MG63 (cell line): ENCODE measurements around the gene EMILIN2. TPM values are rescaled to one million over a fixed set of nuclear protein-coding genes. Genes with fewer than 3 reads are reported as not detected.

ENCODE experiments used
- DNase-seq: peaks from one replicate; pipeline ENCODE4 v3.0.0-alpha.2; 2020
- H3K27me3 ChIP-seq: fragments of 250-450 bp; sonication (Bioruptor Pico); 2 replicates; pipeline ENCODE4 v1.5.1; 2020; ENCODE audit warnings: mild to moderate bottlenecking, moderate library complexity
- H3K36me3 ChIP-seq: fragments of 250-450 bp; sonication (Bioruptor Pico); 2 replicates; pipeline ENCODE4 v1.5.1; 2020; ENCODE audit warnings: mild to moderate bottlenecking, moderate library complexity
- H3K4me3 ChIP-seq: fragments of 250-450 bp; sonication (Bioruptor Pico); 2 replicates; pipeline ENCODE4 v1.5.1; 2020; ENCODE audit warnings: mild to moderate bottlenecking, moderate library complexity
- H3K9me3 ChIP-seq: fragments of 250-450 bp; sonication (Bioruptor Pico); 2 replicates; pipeline ENCODE4 v1.5.1; 2020; ENCODE audit warnings: mild to moderate bottlenecking, moderate library complexity
- total RNA-seq: library from RNA; depleted of rRNA; stranded (reverse); fragments of >200 nt; shearing (Covaris generic); gene quantifications from 2 replicates; pipeline ENCODE4 v1.2.3, GENCODE V29; 2014; ENCODE audit warnings: low replicate concordance

EMILIN2 gene
- total RNA-seq, 1 experiment from 2014 or later: 24.7 TPM

DNA sequence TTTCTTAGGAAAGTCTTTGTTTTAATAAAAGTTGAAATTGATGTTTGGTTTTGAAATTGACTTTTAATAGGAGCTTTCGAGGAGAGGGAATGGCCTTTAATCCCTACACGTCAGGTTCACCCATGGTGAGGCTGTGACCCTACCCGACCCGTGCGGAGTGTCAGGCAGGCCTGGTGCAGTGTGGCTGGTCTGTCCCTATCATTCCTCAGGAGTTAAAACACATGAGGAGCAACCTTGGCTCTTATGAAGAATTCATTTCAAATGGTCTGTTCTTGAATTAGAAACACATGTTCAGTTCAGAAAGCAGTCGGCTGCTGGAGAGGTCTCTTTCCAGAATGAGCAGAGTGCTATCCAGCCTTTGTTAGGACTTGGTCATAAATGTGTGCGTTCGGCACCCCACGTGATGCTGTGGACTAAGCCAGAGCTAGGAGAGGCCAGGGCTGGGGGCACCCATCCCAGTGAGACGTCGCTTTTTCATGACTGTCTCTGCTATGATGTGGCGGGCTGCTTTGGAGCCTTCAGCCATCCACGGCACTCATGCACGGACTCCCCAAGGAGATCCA lies 54.7 kb downstream of the EMILIN2 start:
- Histone ChIP-seq H3K4me3 (no peak overlapping the region), H3K36me3 (no peaks in the 10 kb centered on the region), H3K27me3 (no peaks in the 10 kb centered on the region), H3K9me3 (no peaks in the 10 kb centered on the region)
- DNase-seq: no peak

DNA sequence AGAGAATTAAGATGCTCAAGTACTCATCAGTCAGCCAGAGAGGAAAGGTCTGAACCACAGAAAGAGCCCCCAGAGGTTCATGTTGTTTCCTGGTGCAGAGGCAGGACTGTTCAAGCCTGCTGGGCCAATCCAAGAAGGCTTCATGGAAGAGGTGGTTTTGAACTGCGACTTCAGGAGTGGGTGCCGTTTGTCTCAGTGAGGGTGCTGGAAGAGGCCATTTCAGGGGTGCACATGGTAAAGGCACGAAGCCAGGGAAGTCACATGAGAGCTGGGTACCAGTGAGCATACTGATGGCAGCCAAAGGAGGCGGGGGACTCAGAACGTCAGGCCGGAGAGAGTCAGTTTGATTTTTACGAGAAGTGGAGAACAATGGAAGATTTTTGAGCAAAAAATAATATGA lies 55.5 kb downstream of the EMILIN2 start:
- no peak overlapping the region for H3K4me3 ChIP-seq
- no peaks in the 10 kb centered on the region for H3K36me3 ChIP-seq
- H3K9me3 ChIP-seq: no peaks in the 10 kb centered on the region
- no peak for DNase-seq
- H3K27me3 ChIP-seq: no peaks in the 10 kb centered on the region

DNA sequence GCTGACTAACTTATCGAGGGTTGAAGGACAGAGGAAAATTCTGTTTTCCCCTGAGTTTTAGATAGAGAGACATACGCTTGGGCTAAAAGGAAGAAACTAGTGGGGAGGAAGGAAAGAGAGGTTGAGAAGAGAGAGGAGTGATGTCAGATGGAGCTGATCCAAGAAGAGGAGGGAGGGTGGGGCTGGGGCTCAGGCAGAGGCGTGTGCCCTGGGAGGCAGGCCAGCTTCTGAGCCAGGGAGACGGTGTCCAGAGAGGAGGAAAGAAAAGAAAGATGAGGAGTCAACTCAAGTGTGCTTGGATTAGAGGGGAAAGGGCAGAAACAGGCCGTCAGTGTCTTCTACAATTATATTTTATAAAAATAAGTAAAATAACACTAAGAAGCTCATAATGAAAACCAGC lies 56.2 kb downstream of the EMILIN2 start:
- peak; percentile 81 for DNase-seq
- Histone ChIP-seq H3K4me3 (no peak overlapping the region), H3K27me3 (no peaks in the 10 kb centered on the region), H3K36me3 (peaks cover 4% of the 10 kb centered on the region; the same call in 1 of the 2 replicates), H3K9me3 (no peaks in the 10 kb centered on the region)

DNA sequence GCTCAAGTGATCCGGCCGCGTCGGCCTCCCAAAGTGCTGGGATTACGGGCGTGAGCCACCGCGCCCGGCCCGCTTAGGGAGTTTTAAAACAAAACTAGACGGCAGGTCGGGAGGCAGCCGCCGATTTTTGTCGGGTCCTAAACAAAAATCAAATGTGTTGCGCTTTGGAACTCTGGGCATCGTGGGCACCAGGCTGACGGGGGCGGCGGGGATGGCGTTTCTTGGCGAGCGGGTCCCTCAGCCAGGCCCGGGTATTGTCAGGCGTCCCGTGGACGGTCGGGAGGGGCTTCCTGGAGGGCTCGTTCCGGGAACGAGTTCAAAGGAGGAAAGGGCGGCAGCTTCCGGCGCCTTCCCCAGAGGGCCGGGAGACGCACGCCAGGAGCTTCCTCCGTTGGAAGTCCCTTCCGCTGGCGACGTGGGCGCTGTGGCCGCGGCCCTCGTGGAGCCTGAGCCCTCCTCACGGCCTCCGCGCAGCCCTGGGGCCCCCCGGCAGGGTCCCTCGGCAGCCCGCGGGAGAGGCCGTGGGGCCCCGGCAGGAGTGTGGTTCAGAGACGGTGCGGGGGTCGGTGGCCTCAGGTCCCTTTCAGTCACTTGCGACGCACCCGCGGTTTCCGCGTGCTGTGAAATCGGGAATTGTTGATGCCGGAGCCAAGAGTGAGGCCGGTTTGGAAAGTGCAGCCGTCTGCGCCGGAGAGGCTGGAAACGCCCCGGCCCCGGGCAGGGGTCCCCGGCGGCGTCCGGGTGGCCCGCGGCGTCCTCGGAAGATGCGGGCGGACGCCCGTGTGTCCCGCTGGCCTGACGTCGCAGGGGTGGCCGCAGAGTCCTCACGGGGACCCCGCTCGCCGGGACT lies 59.3 kb downstream of the EMILIN2 start:
- DNase-seq: peak; percentile 81

DNA sequence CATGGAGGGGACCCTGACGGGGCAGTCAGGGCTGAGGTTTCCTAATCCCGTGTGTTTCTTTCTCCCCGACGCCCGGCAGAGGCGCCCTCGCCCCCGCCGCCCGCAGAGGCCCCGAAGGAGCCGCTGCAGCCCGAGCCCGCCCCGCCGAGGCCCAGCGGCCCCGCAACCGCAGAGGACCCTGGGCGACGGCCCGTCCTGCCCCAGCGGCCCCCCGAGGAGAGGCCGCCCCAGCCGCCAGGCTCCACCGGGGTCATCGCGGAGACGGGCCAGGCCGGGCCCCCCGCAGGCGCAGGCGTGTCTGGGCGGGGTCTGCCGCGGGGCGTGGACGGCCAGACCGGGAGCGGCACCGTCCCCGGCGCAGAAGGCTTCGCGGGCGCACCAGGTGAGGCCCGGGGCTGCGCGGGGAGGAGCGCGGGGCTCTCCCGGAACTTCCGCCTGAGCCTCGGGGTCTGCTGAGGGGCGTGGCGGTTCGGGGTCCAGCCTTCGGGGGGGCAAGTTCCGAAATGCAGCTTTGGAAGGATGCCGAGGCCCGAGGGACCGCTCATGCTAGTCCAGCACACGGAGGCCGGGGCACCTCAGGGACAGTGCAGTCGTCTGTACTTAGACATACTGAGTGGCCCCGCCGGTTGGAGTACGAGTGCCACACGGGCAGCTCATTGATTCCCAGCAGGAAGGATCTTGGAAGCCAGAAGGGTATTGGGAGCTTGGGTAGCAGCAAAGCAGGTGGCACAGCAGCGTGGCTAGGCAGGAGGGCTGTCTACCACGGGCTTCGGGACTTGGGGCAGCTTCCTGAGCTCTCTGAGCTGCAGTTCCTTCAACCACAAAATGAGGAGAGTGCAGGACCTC lies 60.1 kb downstream of the EMILIN2 start:
- Histone ChIP-seq H3K27me3 (no peaks in the 10 kb centered on the region), H3K4me3 (peak overlapping the region; percentile 92), H3K9me3 (no peaks in the 10 kb centered on the region), H3K36me3 (peaks cover 29% of the 10 kb centered on the region)
- DNase-seq: peak; percentile 51

More for the DNA sequence above, 59.3 kb downstream of the EMILIN2 start:
- Histone ChIP-seq H3K9me3 (no peaks in the 10 kb centered on the region), H3K36me3 (peaks cover 25% of the 10 kb centered on the region), H3K27me3 (no peaks in the 10 kb centered on the region), H3K4me3 (peak overlapping the region; percentile 92)

DNA sequence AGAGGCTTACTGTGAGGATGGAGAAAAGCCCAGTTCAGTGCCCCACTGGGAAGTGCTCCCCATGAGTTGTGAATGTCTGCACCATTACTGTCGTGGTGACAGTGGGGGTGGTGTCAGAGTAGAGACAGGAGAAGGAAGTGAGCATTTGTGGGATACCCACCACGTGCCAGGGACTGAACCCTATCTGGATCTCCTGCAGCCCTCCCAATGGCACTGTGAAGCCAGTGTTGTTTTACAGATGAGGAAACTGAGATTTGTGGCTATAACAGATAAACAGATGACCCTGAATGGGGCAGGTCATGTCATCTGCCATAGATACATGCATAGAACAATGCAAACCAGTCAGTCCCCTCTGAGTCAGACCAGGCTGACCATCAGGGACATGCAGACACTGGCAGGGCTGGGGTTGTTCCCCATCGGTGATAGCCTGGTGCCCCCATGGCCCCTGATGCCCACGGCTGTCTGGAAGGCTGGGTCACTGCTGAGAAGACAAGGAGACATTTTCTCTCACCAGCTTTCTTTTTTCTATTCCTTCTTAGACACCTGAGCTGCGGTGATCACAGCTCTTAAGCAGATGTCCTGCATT lies 60.8 kb downstream of the EMILIN2 start:
- H3K4me3 ChIP-seq: peak overlapping the region; percentile 92
- no peaks in the 10 kb centered on the region for H3K27me3 ChIP-seq
- no peaks in the 10 kb centered on the region for H3K9me3 ChIP-seq
- peaks cover 33% of the 10 kb centered on the region for H3K36me3 ChIP-seq
- DNase-seq: no peak

DNA sequence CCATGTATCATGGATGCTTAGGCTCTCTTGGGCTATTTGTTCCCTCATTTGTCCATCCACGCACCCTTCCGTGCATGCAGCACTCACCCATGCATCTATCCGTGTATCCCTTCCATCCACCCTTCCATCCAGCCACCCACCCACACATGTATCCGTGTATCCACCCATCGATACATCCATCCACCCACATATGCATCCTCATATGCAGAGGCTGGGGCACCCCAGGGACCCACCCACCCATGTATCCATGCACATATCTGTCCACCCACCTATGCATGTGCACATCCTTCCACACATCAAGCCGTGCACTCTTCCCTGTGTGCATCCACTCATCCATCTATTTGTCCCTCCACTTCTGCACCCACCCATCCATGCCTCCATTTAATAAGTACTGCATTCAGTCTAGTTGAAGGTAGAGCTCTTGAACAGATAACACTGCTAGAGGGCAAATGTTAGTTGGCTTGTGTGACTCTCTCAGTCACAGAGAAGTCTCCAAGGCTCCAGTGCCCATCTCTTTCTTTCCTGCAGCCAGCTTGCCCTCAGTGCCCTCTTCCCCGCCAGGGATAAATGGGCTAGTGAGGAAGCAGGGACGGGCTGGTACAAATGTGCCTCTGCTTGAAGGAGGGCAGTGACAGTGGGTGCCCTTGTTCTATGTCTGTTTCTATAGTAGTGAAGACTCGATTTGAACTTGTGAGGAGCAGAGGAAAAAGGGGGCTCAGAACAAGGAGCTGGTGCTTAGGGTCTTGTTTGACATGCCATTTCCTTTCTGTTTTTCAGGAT lies 61.5 kb downstream of the EMILIN2 start:
- H3K4me3 ChIP-seq: no peak overlapping the region
- DNase-seq: no peak
- H3K9me3 ChIP-seq: no peaks in the 10 kb centered on the region
- H3K36me3 ChIP-seq: peaks cover 39% of the 10 kb centered on the region
- H3K27me3 ChIP-seq: no peaks in the 10 kb centered on the region

DNA sequence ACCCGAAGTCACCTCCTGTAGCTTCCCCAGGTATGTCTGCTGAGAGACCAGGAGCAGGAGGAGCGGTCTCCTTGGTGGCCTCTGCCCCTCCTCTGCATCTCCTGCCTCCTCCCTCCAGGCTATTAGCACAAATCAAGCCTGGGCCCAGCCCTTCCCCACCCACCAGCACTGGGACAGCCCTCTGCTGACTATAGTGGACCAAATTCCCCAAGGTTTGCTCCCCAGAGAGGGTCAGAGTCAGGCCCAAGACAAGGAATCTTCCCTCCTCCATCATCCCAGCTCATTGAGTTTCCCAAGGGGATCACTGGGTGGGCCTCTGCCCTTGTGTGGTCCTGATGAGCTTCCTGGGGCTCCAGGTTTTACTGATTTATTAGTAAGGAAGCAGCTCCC lies 62.1 kb downstream of the EMILIN2 start:
- Histone ChIP-seq H3K27me3 (no peaks in the 10 kb centered on the region), H3K36me3 (peaks cover 45% of the 10 kb centered on the region), H3K4me3 (no peak overlapping the region), H3K9me3 (no peaks in the 10 kb centered on the region)
- no peak for DNase-seq

DNA sequence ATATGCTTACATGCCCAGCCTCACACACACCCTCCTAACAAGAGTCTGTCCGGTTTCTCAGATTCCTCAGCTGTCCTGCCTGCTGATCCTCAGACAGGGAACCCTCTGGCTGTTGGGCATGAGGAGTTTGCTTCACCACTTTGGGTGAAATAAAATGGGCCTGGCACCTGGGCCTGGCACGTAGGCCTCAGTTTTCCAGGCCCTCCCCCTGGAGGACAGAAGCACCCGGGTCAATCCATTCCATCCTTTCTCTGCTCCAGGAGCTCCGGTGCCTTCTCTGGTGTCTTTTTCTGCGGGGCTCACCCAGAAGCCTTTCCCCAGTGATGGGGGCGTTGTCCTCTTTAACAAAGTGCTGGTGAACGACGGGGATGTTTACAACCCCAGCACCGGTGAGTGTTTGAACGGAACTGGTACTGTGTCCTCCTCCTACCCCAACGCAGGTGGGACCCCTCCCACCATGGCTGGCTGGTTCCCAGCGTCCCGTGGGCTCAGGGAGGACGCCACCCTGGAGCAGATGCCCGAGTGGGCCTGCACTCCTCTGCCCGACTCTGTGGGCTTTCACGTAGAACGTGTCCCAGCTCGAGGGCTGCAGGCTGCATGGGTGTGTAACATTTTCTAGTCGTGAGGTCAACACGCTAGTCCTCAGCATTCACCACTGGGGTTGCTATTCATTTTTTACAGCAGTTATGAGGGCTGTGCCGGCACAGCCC lies 62.8 kb downstream of the EMILIN2 start:
- peaks cover 51% of the 10 kb centered on the region for H3K36me3 ChIP-seq
- H3K27me3 ChIP-seq: no peaks in the 10 kb centered on the region
- DNase-seq: no peak
- H3K9me3 ChIP-seq: no peaks in the 10 kb centered on the region
- H3K4me3 ChIP-seq: no peak overlapping the region

DNA sequence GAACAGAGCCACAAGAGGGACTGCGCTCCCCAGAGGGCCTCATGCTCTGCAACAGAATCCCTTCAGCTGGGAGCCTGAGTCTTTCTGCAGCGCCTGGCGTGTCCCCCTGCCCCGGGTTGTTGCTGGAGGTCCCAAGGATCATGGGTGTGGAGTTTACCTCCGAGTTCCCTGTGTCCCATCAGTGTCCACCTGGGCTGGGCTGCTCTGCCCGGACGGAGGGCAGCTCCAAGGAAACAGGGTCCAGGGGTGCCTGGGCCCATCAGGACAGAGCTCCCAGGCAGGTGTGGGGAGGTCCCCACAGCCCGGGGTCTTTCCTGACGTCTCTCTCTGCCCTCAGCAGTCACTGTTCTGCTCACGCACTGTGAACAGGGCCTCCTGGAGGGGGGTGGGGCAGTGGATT lies 63.5 kb downstream of the EMILIN2 start:
- Histone ChIP-seq H3K9me3 (no peaks in the 10 kb centered on the region), H3K4me3 (no peak overlapping the region), H3K27me3 (no peaks in the 10 kb centered on the region), H3K36me3 (peaks cover 57% of the 10 kb centered on the region)
- no peak for DNase-seq

DNA sequence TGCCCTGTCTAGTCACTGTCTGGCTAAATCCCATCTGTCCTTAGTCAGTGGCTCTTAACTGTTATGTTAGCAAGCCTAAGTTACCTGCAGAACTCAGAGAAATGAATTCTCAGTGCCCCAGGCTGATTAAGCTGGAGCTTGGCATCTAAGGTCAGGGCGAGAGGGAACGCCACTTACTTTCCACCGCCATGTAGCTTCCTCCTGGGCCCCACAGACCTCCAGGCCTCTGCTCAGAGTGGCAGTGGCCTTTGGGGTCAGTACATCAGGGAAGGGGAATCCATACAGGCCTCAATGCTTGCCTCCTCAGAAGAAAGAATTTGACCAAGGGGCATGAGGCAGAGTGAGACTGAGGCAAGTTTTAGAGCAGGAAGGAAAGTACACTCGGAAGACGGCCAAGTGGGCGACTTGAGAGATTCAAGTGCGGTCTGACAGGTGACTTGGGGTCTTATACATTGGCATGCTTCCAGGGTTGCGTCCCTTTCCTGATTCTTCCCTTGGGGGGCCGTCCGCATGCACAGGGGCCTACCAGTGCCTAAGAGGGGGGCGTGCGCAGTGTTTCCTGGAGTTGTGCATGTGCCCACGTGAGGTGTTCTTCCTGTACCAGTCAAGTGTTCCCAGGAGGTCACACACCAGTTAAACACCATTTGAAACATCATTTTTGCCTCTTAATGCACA lies 64.1 kb downstream of the EMILIN2 start:
- Histone ChIP-seq H3K4me3 (no peak overlapping the region), H3K27me3 (no peaks in the 10 kb centered on the region), H3K9me3 (no peaks in the 10 kb centered on the region), H3K36me3 (peaks cover 60% of the 10 kb centered on the region)
- no peak for DNase-seq

DNA sequence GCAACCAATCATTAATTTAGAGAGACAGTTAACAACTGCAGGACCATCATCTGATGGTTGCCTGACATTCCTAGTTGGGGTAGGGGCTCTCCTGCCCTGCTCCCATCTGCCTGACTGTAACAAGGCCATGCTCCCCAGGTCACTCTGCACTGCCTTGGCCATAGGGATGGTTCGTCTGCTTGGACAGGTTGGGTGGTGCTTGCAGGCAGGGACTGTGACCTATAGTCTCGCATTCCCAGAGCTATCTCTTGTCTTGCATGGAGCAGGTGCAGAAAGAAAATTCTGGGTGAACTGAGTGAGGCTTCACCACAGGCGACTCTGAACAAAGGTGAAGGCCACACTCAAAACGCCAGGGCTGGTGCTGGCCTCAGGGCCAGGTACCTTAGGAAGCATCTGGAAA lies 64.7 kb downstream of the EMILIN2 start:
- H3K9me3 ChIP-seq: no peaks in the 10 kb centered on the region
- no peaks in the 10 kb centered on the region for H3K27me3 ChIP-seq
- DNase-seq: no peak
- H3K36me3 ChIP-seq: peaks cover 66% of the 10 kb centered on the region
- H3K4me3 ChIP-seq: no peak overlapping the region

DNA sequence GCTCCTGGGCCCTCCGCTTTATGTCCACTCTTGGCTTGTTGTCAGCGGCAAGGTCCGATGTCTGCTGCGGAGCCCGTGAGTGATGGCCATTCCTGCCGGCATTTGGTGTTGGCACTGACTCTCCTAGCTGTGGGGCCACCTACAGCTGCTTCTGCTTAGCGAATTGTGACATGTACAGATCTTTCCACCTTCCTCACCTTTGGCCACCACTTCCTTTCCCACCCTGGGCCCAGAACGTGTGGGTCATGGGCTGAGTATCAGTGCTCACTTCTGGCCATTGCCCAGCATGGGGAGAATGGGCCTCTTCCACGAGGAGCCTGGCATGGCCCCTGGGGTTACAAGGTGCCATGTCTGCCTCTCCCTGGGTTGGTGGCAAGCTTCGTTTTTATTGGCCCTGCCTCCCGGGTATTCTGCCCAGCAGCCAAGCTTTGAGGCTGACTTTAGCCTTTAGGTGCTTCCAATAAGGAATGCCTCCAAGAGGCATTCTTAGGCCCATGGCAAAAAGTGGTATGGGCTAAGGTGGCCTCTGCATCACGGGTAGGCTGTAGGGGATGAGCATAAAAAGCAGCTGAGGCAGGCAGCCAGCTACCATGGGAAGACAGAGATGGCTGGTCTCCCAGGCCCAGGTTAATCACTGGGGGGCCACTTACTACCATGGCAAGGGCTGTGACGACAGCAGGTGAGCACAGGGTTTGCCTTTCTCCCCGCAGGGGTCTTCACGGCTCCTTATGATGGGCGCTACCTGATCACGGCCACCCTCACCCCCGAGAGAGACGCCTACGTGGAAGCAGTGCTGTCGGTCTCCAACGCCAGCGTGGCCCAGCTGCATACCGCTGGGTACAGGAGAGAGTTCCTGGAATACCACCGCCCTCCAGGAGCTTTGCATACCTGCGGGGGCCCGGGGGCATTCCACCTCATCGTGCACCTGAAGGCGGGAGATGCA lies 65.8 kb downstream of the EMILIN2 start:
- no peak overlapping the region for H3K4me3 ChIP-seq
- H3K9me3 ChIP-seq: no peaks in the 10 kb centered on the region
- peaks cover 77% of the 10 kb centered on the region for H3K36me3 ChIP-seq
- no peaks in the 10 kb centered on the region for H3K27me3 ChIP-seq
- DNase-seq: no peak

DNA sequence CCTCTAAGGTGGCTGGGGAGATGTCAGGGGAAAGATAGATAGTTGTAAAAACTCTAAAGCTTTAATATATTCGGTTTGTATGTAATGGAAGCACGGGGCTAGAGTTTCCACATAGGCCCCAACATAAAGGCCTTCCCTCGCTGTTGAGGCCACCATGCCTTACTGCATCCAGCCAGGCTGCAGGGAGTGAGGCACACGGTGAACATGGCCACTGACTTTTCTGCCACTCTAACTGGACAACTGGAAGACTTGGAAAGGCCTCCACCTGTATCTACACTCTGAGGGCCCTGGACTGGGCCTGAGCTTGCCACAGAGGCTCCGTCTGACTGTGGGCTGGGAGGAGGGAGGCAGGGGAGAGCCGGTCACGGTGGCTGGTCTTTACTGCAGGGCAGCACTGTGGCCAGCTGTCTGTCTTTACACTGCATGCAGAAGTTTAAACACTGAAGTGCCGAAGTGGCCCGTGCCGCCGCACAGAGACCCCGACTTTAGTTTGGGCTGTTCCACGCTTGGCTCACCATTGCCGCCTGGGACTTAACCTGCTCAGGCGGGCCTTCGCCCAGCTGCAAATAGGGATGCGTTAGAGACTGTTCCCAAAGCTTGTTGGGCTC lies 66.7 kb downstream of the EMILIN2 start:
- Histone ChIP-seq H3K27me3 (no peaks in the 10 kb centered on the region), H3K4me3 (no peak overlapping the region), H3K36me3 (peaks cover 74% of the 10 kb centered on the region), H3K9me3 (no peaks in the 10 kb centered on the region)
- no peak for DNase-seq
